GM12875 (cell line): ENCODE measurements around the gene UST.
"Not testable (repeated sequence)": the region's sequence is repeated elsewhere in the genome, so short reads cannot be mapped to it uniquely, and the experiment has no call there.

Source experiments
- H3K4me3 ChIP-seq: one replicate; pipeline ENCODE4 v1.5.1; 2011; ENCODE audit warnings: low read depth, low read length, control low read depth
- TF ChIP-seq, protein P1 (sequence below): IDR thresholded peaks from 2 replicates; pipeline ENCODE4 v1.5.1; 2011; ENCODE audit warnings: low read depth, mild to moderate bottlenecking, control low read depth, inconsistent platforms, low read length, moderate library complexity, borderline replicate concordance; ENCODE audit not compliant: insufficient read depth

UST gene

DNA sequence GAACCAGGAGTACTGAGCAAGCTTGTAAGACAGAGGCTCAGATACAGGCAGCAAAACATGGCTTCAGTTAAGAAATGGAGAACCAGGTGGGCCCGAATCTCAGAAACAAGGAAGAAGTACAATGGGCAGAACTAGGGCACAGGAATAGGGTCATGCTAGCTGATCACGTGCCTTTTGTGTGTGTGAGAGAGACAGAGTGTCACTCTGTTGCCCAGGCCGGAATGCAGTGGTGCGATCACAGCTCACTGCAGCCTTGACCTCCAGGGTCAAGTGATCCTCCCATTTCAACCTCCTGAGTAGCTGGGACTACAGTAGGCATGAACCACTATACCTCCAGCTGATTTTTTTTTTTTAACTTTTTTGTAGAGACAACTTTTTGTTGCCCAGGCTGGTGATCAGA lies 257.8 kb downstream of the UST start:
- H3K4me3 ChIP-seq: no peak overlapping the region
- TF ChIP-seq, protein P1, sequence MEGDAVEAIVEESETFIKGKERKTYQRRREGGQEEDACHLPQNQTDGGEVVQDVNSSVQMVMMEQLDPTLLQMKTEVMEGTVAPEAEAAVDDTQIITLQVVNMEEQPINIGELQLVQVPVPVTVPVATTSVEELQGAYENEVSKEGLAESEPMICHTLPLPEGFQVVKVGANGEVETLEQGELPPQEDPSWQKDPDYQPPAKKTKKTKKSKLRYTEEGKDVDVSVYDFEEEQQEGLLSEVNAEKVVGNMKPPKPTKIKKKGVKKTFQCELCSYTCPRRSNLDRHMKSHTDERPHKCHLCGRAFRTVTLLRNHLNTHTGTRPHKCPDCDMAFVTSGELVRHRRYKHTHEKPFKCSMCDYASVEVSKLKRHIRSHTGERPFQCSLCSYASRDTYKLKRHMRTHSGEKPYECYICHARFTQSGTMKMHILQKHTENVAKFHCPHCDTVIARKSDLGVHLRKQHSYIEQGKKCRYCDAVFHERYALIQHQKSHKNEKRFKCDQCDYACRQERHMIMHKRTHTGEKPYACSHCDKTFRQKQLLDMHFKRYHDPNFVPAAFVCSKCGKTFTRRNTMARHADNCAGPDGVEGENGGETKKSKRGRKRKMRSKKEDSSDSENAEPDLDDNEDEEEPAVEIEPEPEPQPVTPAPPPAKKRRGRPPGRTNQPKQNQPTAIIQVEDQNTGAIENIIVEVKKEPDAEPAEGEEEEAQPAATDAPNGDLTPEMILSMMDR: no peak

DNA sequence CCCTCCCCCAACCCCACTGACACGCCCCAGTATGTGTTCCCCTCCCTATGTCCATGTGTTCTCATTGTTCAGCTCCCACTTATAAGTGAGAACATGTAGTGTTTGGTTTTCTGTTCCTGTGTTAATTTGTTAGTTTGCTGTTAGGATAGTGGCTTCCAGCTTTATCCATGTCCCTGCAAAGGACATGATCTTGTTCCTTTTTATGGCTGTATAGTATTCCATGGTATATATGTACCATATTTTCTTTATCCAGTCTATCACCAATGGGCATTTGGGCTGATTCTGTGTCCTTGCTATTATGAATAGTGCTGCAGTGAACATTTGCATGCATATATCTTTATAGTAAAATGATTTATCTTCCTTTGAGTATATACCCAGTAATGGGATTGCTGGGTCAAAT lies 259.4 kb downstream of the UST start:
- H3K4me3 ChIP-seq: not testable (repeated sequence)

DNA sequence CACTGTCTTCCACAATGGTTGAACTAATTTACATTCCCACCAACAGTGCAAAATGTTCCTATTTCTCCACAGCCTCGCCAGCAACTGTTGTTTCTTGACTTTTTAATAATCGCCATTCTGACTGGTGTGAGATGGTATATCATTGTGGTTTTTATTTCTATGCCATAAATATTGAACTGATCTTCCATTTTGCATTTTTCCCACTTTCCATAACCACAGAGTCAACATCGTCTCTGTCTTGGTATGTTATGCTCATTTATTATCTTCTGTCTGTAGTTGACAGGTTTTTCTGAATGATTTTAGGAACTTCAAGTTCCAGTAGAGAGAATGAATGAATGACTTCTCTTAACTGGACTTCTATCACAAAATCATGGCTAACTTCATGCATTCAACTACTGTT lies 259.8 kb downstream of the UST start:
- TF ChIP-seq, protein P1: no peak
- H3K4me3 ChIP-seq: no peak overlapping the region

DNA sequence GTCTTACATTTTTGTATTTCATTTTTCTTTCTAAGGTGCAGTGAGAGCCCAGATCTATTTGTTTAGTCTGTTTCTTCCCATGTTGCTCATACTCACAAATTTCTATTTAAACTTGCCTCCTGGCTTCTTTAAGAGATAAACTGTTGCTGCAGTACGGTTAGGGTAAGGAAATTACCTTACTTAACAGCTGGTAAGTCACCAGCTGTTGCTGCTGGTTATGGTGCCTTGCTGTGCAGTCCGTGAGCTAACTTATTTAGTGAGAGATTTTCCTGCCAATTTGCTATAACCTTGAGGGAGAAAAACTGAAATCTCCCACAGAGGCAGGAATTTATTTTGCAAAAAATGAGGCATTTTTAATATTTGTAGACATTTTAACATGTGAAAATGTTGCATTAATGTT lies 261.0 kb downstream of the UST start:
- TF ChIP-seq, protein P1: no peak
- H3K4me3 ChIP-seq: no peak overlapping the region

DNA sequence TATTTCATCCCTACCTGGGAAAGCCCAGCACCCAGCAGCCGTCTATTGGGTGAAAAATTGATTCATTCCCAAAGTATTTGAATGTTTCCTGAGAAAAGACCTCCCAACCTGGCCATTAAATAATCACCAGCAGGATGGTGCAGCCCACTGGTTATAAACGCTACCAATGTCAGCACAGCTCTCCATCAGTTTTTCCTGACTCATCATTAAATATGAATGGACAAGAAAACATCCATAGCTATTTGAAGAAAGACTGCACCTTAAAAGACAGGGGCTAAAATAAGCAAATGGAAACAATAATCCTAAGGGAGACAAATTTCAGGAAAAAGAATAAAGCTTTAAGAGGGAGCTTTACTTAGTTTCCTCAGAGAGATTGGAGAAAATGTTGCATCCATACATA lies 261.9 kb downstream of the UST start:
- no peak overlapping the region for H3K4me3 ChIP-seq
- TF ChIP-seq, protein P1: no peak

DNA sequence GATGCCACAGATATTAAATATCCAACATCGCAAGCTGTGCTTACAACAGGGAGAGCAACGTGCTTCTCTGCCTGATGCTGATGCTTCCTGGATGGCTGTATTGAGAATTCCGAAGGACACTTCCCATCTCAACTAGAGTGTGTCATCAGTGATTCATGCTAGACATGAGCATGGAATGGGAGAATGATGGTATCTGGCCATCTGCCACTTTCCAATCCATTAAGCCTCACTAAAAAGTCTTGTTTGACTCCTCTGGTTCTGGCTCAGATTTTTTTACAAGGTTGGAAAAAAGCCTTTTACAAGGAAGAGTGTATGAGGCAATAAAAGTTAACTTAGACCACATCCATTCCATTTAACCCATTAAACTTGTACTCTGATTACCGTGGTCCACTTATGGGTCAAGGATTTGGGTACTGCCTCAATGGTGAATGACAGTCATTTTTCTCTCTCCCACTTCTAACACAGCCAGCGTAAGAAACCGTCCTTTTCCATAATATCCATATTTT lies 265.3 kb downstream of the UST start:
- TF ChIP-seq, protein P1: no peak
- H3K4me3 ChIP-seq: no peak overlapping the region

DNA sequence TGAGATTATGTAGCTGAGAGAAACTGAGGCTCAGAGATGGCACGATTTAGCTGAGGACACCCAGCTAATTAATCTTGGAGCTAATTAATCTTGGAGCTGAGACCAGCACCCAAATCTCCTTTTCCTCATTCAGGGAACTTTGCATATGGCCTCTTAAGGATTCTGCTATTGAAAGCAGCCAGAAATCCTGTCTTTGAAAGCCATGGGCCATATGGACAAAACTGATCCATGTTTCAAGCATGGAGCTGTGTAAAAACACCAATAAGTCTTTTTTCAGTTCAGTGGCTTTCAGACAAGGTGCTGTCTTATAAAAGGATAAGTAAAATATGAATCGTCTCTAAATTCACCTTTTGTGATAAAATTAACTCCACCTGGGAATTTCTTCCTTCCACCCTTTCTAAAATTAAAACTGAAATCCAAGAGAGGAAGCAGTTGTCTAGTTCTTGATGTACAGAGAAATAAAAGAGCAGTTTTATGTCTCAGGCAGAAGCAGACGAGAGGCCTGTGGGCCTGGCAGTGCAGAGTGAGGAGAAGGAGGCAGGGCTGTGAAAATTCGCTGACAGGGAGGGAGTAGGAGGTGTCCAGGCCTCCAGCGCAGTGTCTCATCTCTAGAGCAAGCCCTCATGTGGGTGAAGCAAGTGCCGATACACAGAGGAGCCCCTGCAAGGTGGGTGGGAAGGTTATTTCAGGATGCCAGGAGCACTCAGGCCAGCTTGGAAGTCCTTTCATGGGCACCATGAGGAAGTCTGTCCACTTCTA lies 266.9 kb downstream of the UST start:
- no peak overlapping the region for H3K4me3 ChIP-seq
- TF ChIP-seq, protein P1: no peak
